Measurements from ENCODE around the gene MCC.

DNA sequence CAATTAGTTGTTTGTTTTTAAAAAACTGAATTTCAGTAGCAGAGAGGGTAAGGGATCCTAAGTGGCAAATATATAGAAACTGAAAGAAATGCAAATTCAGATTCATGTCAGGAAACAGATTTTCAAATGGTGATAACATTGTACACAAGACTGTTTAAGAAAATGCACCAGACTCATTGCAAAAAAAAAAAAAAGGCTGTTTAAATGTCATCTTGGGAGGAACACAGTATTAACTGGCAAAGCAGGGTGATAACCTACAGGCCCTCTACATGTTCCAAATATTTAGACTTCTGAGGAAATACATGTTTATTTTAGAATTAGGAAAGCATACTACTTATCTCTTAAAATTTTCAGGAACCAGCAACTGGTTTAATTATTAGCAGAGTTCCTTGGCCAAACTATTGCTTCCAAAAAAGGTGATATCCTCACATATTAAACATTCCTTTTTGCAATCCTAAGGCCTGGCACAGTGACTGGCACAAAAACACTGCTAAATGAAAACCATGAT, 167.9 kb downstream of the MCC start:
- TF ChIP-seq, protein P1, sequence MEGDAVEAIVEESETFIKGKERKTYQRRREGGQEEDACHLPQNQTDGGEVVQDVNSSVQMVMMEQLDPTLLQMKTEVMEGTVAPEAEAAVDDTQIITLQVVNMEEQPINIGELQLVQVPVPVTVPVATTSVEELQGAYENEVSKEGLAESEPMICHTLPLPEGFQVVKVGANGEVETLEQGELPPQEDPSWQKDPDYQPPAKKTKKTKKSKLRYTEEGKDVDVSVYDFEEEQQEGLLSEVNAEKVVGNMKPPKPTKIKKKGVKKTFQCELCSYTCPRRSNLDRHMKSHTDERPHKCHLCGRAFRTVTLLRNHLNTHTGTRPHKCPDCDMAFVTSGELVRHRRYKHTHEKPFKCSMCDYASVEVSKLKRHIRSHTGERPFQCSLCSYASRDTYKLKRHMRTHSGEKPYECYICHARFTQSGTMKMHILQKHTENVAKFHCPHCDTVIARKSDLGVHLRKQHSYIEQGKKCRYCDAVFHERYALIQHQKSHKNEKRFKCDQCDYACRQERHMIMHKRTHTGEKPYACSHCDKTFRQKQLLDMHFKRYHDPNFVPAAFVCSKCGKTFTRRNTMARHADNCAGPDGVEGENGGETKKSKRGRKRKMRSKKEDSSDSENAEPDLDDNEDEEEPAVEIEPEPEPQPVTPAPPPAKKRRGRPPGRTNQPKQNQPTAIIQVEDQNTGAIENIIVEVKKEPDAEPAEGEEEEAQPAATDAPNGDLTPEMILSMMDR (IDR thresholded peaks at IDR 0.05), result no peak
- no peak for TF ChIP-seq POLR2A (IDR thresholded peaks at IDR 0.05)

All from thyroid gland (tissue), 4 donors.